NCI-H345 treated with DMSO at 0.1 percent for 48 hours (cell line): Measurements from ENCODE around the gene SSTR3.
A peak's percentile ranks its signal among the peaks of the same experiment; 100 is the strongest.

ENCODE experiments used
- DNase-seq: peaks from one replicate; lab custom pipeline; 2025; ENCODE audit not compliant: unreplicated experiment; lab: John Stamatoyannopoulos, UW

Gene SSTR3

DNA sequence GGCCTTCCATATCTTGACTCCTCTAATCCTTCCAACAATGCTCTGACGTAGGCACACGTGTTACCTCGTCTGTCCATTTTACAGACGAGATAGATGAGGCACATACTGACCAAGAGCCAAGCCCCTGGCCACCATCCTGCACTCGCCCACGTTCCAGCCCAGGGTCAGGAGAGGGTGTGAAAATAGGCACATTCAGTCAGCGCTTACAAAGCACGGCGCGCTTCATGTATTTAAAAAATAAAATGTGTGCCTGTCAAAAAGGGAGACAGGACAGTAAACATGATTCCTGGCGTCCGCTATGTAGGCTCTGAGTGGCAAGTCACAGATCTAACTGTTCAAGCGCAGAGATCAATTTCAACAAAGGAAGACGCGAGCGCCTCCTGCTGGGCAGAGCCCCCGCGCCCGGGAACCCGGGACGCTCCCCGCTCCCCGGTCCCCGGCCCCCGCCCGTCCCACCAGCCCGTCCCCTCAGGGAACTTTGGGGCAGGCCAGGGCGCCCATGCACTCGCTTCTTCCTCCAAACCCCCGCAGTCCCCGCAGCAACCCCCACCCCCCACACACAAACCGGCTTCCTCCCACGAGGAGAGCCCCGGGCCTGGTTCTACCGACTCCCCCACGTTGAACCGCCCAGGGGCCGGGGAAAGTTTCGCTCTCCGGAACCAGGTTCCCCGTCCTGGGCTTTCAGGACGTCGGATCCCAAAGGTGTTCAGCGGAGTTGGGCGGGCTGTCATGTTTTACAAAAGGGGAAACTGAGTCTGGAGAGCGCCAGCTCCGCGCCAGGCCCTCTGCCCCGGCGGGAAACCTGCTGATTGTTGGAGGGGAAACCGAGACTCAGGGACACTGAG, 13.8 kb downstream of the SSTR3 start:
- peak; percentile 12 for DNase-seq

DNA sequence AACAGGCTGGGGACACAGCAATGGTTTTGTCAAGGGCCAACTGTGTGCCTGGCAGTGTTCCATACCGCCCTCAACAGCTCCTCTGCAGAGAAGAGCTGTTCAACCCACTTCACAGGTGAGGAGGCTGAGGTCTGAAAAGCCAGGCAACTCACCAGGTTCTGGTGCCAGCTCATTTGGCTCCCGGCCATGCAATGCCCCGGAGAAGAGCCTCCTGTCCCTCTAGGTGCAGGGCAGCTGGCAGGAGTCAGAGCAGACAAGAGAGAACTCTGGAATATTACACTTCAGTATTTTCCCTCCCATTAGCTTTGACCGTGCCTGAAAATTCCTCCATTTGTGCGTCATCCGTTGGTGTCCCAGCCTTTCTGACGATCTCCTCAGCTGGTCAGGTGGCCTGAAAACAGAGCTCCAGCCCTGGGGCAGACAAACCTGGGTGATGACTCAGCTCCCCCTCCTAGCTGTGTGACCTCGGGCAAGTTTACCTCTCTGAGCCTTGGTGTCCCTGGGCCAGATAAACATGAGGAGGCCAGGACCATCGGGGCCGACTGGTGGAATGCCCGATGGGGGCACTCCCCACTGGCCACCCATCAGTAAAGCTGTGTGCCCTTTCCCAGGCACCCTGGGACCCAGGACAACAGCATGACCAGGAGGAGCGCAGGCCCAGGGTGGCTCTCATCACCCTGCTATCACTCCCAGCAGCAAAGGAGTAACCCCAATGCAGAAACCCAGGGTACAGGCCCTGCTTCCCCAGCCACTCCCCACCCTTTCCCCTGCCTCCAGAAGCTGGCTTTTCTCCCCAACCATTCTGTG, 14.6 kb downstream of the SSTR3 start:
- DNase-seq: no peak

DNA sequence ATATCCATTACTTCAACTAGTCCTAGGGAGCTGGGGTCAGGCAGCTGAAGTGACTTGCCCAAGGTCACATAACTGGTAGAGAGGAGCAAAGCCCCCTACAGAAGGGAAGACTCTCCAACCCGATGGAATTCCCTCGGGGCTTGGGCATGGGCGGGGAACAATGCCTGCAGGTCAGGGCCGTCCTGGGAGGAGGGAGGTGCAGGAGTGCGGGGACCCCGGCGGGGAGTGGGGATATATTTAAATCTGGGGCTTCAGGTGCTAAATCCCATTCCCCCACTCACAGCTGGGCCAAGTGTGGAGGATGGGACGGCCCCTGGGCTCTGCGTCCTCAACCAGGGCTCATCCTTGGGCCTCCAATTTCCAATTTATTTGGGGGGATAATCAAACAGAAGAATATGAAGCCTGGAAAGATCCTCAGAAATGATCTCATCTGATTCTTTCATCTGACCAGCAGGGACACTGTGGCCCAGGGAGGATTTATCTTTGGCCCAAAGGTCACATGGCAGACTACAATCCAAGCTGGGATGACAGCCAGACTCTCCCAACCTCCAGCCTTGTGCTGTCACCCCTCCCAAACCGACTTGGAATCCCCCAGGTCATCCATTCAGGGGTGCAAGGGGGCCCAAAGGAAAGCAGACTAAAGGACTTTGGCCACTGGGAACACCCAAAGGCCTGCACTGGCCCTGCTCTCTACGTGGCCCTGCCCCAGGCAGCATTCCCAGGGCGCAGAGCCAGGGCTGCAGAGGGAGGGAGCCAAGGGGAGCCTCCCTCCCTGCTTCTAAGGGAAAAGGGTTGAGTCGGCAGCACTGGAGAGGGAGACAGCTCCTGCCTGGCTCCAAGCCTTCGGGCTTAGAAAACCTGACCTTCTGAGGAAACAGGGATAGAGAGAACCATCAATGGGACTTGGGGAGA, 15.5 kb downstream of the SSTR3 start:
- no peak for DNase-seq

DNA sequence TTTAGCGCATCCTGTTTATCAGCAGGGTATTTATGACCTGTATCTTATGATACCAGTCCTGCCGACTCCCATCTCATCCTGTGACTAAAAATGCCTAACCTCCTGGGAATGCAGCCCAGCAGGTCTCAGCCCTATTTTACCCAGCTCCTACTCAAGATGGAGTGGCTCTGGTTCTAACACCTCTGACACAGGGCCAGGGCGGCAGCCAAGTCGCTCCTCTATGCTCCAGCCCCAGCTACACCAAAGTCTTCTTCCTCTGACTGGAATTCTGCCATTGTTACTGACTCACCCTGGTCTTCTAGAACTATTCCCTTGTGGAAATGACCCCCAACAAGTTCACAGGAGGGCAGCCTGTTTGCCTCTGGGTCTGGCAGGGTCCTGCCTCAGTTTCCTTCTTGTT, 16.4 kb downstream of the SSTR3 start:
- peak; percentile 2 for DNase-seq

DNA sequence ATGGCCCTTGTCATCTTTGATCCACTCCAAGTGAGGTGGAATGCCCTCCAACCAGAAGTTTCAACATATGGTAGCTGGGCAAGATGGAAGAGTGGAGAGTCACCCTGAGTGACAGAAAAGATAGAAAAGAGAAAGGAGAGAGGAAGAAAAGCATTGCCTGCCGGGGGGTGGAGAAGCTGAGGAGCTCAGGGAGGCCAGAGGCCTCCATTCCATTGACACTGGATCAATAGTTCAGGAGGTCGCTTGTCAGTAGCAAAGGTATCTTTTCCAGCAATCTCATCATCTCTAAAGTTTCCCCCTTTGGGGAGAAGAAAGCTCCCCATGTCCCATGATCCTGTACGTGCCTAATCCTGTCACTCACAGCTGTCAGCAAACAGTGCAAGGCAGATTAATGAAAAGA, 17.5 kb downstream of the SSTR3 start:
- no peak for DNase-seq

DNA sequence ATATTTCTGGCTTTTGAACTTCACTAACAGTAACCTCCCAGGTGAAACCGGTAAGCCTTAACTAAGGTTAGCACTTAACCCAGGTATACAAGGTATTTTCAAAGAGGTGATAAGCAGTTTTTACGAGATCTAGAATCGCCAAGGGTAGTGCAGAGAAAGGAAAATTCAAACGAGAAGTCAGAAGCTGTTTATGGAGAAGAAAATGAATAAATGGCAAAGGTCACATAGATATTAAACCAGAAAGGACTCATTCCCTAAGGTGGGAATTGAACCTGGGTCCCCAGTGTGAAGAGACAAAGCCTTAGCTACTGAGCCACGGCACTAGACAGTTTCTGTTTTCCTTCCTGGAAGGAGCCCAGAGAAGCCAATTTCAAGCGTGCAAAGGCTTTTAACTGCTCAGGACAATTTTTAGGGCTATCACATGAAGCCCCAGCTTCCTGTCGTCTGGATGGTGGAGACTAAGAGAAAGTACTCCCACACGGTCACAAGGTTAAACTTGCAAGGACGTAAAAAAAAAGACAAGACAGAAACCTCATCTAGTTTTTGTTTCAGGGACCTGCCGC, 18.6 kb downstream of the SSTR3 start:
- no peak for DNase-seq

DNA sequence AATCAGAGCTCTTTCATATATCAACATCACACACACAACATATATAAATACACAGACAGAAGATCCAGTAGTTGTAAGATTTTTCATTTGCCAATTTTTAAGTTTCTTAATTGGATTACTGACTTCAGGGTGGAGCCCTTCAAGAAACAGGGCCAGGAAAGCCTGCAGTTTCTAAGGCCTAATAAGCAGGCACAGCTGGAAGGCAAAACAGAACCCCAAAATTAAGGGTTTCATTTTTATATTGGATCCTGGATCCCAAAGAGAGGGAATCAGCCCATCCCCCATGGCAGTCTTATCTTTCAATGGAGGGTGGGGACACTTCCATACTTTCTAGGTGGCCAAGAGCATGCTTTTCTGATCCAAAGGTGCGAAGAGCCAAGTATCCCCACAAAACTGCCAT, 19.5 kb downstream of the SSTR3 start:
- no peak for DNase-seq

DNA sequence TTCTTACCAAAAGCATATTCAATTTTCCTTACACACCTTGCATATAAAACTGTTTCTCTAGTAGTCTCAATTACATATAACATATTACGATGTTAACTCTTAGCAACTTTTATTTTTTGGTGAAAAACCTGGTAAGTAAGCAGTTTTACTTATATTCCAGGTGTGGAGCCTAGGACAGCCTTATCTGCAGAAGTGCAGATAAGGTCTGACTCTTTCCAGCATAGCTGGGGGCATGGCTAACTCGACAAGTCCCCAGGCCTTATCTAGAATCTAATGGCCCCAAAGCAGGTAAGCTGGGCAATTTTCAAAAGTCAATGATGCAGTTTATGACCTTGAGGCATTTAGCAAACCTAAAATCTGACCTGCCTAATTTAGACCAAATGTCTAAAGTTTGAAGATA, 20.1 kb downstream of the SSTR3 start:
- no peak for DNase-seq

DNA sequence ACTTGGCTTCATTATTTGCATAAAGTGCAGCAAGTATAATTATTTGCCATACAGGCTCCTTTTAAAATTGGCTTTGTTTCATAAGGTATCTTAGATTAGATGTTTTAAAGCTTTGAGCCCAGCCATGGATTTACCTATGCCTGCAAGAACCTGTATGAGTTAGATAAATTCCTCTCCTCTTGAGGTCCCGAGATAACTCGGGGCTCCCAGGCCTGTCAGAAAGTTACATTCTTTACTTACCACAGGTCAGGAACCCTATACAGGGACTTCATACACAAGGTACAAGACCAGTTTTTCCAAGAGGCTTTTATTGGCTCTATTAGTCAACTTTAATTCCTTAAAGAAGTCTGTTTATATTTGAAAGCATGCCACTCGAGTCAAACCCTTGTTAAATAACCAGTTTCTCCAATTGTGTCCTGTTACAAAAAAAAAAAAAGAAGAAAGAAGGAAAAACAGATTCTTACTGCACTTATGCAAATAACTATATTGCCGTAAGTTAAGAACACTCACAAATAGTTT, 22.0 kb downstream of the SSTR3 start:
- no peak for DNase-seq

DNA sequence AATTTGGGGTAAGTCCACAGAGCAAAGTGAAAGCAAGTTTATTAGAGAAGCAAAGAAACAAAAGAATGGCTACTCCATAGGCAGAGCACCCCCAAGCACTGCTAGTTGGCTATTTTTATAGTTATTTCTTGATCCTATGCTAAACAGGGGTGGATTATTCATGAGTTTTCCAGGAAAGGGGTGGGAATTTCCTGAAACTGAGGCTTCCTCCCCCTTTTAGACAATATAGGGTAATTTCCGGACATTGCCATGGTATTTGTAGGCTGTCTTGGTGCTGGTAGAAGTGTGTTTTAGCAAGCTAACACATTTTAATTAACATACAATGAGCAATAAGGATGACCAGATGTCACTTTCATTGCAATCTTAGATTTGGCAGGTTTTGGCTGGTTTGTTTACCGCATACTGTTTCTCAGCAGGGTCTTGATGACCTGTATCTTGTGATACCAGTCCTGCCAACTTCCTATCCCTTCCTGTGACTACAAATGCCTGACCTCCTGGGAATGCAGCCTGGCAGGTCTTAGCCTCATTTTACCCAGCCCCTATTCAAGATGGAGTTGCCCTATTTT, 23.3 kb downstream of the SSTR3 start:
- DNase-seq: no peak

DNA sequence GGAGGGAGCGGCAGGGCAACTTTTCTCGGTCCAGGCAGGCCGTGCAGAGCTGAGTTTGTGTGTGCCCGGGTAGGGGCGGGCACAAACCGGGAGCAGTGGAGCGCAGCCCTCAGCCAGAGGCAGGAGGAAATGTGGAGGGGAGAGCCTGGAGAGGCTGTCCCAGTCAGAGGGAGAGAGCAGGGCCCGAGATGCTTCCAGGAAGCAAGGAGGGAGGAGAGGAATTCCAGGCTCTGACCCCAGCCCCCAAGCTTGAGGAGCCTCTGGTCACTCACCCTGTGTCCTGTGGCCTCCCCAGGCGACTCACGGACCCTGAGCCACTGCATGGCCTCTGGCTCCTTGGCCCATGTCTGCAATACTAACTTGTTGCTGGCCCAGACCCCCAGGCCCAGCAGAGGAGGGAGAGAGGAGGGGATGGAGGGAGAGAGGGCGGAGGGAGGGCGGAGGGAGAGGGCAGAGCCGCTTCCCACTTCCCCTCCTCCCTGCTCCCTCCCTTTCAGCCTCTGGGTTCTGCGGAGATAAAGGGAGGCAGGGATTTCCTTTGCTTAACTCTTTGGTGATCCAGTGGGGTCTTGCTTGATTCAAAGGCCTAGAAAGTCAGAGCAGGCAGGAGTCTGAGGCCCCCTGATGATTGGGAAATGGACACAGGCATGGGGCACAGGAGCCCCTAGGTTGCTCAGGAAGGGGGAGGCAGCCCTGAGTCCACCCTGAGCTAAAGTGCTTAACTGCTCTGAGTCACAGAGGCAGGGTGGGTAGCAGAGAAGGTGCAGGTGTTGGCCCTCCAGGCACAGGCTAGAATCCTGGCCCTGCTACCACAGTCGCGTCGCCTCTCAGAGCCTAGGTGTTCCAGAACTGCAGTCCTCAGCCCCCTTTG, 24.2 kb downstream of the SSTR3 start, which contains the start of gene C1QTNF6:
TSS of gene C1QTNF6 (minus strand) at position 357 of the 871 bp plus-strand sequence. CDS start at position 323, 34 bp downstream.
- no peak for DNase-seq

DNA sequence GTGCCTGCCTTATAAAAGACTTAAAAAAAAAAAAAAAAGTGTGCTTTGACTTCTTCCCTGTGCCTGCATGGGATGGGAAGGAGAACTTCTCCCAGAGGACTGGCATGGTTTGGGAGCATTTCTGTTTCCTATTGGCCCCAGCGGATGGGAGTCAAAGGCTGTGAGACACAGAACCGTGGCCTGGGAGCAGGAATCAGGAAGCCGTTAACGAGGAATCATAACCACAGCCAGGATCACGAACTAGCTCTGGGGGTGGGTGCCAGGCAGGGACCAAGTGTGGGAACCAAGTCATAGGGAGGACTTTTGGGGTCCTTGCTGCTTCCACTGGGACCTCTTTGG, 24.8 kb downstream of the SSTR3 start:
- DNase-seq: no peak

DNA sequence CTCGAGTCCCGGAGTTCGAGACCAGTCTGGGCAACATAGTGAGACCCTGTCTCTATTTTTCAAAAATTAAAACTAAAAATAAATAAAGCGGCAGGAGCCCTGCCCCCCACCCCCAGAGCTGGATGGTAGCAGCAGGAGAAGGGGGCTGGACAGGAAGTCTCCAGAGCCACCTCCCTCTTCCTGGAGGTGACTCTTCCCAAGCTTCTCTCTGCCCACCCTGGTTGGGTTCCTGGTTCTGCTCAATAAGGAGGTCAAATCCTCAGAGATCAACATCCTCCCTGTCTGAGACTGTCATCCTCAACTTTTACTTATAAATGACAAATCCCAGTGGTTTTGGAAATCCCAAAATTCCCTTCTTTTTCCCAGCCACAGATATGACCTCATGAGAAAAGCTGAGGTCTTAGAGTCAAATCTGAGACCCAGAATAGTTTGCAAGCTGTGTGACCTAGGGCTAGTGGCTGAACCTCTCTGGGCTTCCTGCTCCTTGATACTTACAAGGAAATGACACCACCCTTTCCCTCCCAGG, 25.2 kb downstream of the SSTR3 start:
- no peak for DNase-seq

DNA sequence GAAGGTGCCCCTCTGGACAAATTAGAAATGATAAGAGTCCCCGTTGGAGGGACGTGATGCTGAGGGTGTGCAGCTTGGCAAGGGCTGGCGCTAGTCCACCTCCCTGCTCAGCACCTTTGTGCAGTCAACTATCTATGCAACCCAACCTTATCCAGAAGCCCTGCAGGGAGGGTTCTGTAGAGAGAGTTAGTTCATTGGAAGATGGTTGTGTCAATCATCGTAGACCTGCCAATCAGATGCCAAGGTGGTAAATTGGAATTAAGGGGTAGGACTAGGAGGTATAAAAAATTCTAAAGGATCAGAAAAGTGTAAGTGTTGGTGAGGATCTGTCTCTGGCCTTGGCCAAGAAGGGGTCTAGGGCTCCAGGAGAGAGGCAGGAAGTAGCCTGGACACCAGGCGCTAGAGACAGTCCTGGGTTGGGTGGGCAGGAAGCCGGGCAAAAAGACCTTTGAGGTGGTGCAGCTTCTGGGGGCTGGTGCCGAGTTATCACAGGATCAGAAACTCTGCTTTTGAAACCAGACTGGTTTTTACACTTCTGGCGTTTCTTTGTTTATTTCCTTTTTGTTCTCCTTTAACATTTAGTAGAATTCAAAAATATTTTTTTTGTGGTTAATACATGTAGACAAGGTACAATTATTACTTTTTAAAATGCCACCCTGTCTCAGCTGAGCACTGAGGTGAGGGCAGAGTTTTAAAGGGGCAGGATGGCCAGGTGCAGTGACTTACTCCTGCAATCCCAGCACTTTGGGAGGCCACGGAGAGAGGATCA, 25.9 kb downstream of the SSTR3 start:
- no peak for DNase-seq

DNA sequence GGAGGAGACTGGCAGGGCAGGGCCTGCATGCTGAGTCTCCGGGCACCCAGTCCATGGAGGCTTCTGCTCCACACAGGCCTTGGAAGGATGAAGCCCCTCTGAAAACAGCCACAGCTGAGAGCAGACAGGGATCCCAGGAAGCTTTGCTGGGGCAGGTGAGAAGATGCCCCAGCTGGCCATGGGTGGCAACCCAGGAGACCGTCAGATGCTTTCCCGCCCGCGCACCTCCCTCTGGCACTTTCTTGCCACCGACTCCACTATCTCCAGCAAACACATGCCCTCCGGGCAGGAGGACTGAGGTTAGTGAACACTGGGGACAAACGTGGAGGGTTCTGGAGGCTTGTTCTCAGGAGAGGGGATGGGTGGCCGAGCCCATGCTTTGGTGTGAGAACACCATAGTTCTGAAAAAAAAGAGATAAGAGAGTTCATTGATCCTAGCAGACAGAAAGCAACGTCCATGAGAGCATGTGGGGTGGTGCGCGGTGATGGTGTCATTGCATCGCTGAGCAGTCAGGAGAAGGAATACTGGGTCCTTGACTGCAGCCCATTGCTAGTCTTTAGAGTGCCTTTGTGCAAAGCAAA, 26.5 kb downstream of the SSTR3 start:
- DNase-seq: no peak

DNA sequence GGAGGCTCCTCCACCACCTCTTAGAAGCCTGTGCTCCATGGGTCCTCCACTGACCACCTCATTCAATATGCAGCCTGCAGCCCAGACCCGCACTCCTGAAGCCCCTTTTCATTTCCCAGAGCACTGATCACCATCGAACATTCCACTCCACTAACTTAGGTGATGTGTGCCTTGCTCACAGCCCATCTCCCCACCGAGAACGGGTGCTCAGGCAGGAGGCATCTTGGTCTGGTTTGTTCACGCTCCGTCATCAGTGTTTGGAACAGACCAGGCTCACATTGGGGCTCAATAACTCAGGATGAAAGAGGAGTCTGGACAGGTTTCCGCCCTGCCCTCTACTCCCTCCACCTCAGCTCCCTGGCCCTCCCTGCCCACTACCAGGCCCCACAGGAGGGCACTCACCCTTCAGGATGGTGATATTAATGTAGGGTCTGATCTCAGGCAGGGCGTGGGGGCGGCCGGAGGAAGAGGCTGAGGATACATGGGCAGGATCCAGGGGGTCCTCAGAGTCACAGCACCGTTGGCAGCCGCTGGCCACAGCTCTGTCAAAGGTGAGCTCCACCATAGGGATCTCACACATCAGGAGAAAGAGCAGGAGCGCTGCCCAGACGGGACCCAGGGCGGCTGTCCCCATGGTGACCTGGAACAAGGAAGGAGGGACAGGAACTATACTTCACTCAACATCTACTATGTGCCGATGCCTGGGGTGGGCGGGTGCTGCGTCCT, 27.3 kb downstream of the SSTR3 start:
- no peak for DNase-seq

DNA sequence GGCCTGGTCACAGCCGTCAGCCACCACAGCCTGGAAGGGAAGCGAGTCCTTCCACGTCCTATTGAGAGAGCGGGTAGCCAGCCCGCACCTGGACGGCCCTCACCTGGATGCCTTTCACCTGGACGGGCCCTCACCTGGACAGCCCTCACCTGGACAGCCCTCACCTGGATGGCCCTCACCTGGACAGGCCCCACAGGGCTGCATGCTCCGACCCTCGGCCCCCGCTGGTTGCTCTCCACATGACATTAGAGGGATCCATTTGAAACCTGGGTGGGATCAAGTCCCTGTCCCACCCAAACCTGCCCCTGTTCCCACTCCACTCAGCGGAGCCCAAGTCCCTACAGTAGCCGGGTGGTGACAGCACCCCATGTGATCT, 27.9 kb downstream of the SSTR3 start:
- no peak for DNase-seq
